HepG2 (cell line): Measurements from ENCODE around the gene P2RX5. TPM values are rescaled to one million over a fixed set of nuclear protein-coding genes. Genes with fewer than 3 reads are reported as not detected.

Source experiments
- EEA1 ChIP-seq: sonication (generic); formaldehyde crosslinking; IDR thresholded peaks from 2 replicates; pipeline ENCODE4 v1.5.1; 2020; ENCODE audit warnings: mild to moderate bottlenecking, missing genetic modification reagents, borderline replicate concordance
- FOXP1 ChIP-seq, 2 experiments: fragments of 450-650 bp in 1 of 2; IDR thresholded peaks; 2 replicates each; pipeline ENCODE4 v1.6.1; 2017 to 2018; ENCODE audit warnings: antibody characterized with exemption in 1 of 2
- HES4 ChIP-seq: sonication (generic); formaldehyde crosslinking; IDR thresholded peaks from 2 replicates; pipeline ENCODE4 v1.9.0; 2021; ENCODE audit warnings: mild to moderate bottlenecking, missing genetic modification reagents, borderline replicate concordance
- KLF6 ChIP-seq: IDR thresholded peaks from 2 replicates; pipeline ENCODE4 v1.8.0; 2016; ENCODE audit warnings: missing biosample characterization, missing genetic modification reagents
- NCOA1 ChIP-seq: sonication (generic); formaldehyde crosslinking; IDR thresholded peaks from 2 replicates; pipeline ENCODE4 v1.9.0; 2021; ENCODE audit warnings: missing genetic modification reagents
- NR0B2 ChIP-seq: sonication (generic); formaldehyde crosslinking; IDR thresholded peaks from 2 replicates; pipeline ENCODE4 v1.4.0; 2020; ENCODE audit warnings: mild to moderate bottlenecking, missing genetic modification reagents
- PLRG1 ChIP-seq: fragments of 450-650 bp; conservative IDR thresholded peaks from 2 replicates; pipeline ENCODE4 v1.6.1; 2016
- TBL1XR1 ChIP-seq: fragments of 150-350 bp; IDR thresholded peaks from 2 replicates; pipeline ENCODE4 v1.6.1; 2014; ENCODE audit warnings: borderline replicate concordance, low read length; ENCODE audit not compliant: partially characterized antibody
- U2AF2 ChIP-seq: fragments of 200-400 bp; formaldehyde crosslinking; IDR thresholded peaks from 2 replicates; pipeline ENCODE4 v1.6.1; 2017; ENCODE audit warnings: low read depth, mild to moderate bottlenecking, low read length
- ZBTB25 ChIP-seq: IDR thresholded peaks from 2 replicates; pipeline ENCODE4 v1.6.1; 2018; ENCODE audit warnings: missing genetic modification reagents
- ZNF496 ChIP-seq: sonication (generic); formaldehyde crosslinking; IDR thresholded peaks from 2 replicates; pipeline ENCODE4 v1.8.1; 2023; ENCODE audit warnings: mild to moderate bottlenecking, moderate library complexity, missing genetic modification reagents; ENCODE audit not compliant: insufficient replicate concordance
- ZNF598 ChIP-seq: sonication (generic); formaldehyde crosslinking; IDR thresholded peaks from 2 replicates; pipeline ENCODE4 v1.5.1; 2020; ENCODE audit warnings: mild to moderate bottlenecking, missing genetic modification reagents, borderline replicate concordance
- ZNF644 ChIP-seq: IDR thresholded peaks from 2 replicates; pipeline ENCODE4 v1.6.1; 2016; ENCODE audit warnings: low read depth
- ZNF790 ChIP-seq: sonication (generic); formaldehyde crosslinking; IDR thresholded peaks from 2 replicates; pipeline ENCODE4 v1.8.0; 2022; ENCODE audit warnings: missing genetic modification reagents, mild to moderate bottlenecking, borderline replicate concordance
- ZNF883 ChIP-seq: sonication (generic); formaldehyde crosslinking; IDR thresholded peaks from 2 replicates; pipeline ENCODE4 v1.5.1; 2020; ENCODE audit warnings: mild to moderate bottlenecking, missing genetic modification reagents; ENCODE audit errors: not compliant biosample characterization
- polyA plus RNA-seq, 8 experiments: library from polyadenylated mRNA; depleted of rRNA in 3 of 8; stranded (reverse) in 7 of 8; unstranded in 1 of 8; fragments of >200 nt; fragmentation: Illumina TruSeq in 4 of 8; extraction: Trizol in 4 of 8; gene quantifications; 2 replicates each; pipeline versions ENCODE4 v1.2.1 to v1.2.3, GENCODE V29; 2011 to 2016; ENCODE audit warnings: low read depth in 4 of 8, missing spikeins in 1 of 8, mixed read lengths in 1 of 8; ENCODE audit not compliant: insufficient read depth in 1 of 8
- total RNA-seq, 5 experiments: library from RNA; depleted of rRNA; stranded (reverse); fragments of >200 nt; fragmentation: Illumina TruSeq; extraction: Trizol; gene quantifications; 2 replicates each; pipeline ENCODE4 v1.2.3, GENCODE V29; 2016; ENCODE audit warnings: low read depth in 1 of 5
- TF ChIP-seq, protein P1 (sequence below): sonication (generic); formaldehyde crosslinking; IDR thresholded peaks from 2 replicates; pipeline ENCODE4 v1.8.0; 2022; ENCODE audit warnings: mild to moderate bottlenecking, missing genetic modification reagents, moderate library complexity
- TF ChIP-seq, protein P2 (sequence below): sonication (generic); formaldehyde crosslinking; IDR thresholded peaks from 2 replicates; pipeline ENCODE4 v1.4.0; 2020; ENCODE audit warnings: missing genetic modification reagents
- TF ChIP-seq, protein P3 (sequence below): fragments of 450-650 bp; IDR thresholded peaks from 2 replicates; pipeline ENCODE4 v1.6.1; 2017; ENCODE audit warnings: mild to moderate bottlenecking
- TF ChIP-seq, protein P4 (sequence below): sonication (generic); formaldehyde crosslinking; IDR thresholded peaks from 2 replicates; pipeline ENCODE4 v1.4.0; 2020; ENCODE audit warnings: missing genetic modification reagents

Gene P2RX5
- total and polyA plus RNA-seq, 2 of the 13 experiments (the other 11 are each of a cell fraction or from before 2014, with no cell fraction given) = 0.95 to 1.7 TPM

GRCh38 chr17:3667366-3668278 is 28.3 kb downstream of the P2RX5 start (continued):
- TF ChIP-seq, protein P1, sequence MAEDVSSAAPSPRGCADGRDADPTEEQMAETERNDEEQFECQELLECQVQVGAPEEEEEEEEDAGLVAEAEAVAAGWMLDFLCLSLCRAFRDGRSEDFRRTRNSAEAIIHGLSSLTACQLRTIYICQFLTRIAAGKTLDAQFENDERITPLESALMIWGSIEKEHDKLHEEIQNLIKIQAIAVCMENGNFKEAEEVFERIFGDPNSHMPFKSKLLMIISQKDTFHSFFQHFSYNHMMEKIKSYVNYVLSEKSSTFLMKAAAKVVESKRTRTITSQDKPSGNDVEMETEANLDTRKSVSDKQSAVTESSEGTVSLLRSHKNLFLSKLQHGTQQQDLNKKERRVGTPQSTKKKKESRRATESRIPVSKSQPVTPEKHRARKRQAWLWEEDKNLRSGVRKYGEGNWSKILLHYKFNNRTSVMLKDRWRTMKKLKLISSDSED (CRISPR knock-in tag) = no peak
- TF ChIP-seq, protein P2, sequence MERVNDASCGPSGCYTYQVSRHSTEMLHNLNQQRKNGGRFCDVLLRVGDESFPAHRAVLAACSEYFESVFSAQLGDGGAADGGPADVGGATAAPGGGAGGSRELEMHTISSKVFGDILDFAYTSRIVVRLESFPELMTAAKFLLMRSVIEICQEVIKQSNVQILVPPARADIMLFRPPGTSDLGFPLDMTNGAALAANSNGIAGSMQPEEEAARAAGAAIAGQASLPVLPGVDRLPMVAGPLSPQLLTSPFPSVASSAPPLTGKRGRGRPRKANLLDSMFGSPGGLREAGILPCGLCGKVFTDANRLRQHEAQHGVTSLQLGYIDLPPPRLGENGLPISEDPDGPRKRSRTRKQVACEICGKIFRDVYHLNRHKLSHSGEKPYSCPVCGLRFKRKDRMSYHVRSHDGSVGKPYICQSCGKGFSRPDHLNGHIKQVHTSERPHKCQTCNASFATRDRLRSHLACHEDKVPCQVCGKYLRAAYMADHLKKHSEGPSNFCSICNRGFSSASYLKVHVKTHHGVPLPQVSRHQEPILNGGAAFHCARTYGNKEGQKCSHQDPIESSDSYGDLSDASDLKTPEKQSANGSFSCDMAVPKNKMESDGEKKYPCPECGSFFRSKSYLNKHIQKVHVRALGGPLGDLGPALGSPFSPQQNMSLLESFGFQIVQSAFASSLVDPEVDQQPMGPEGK (CRISPR knock-in tag) = peak; percentile 92
- TF ChIP-seq HES4 (0 out of 2 replicates have a peak, but pooled peaks have one; percentile 44), KLF6 (peak; percentile 10; the same call in 1 of the 2 replicates), NR0B2 (CRISPR knock-in tag) (no peak), ZBTB25 (CRISPR knock-in tag) (peak; percentile 63; the same call in 1 of the 2 replicates), NCOA1 (CRISPR knock-in tag) (no peak), ZNF496 (CRISPR knock-in tag) (no peak), EEA1 (CRISPR knock-in tag) (no peak), ZNF644 (no peak), PLRG1 (no peak), ZNF790 (peak; percentile 77; the same call in 1 of the 2 replicates), U2AF2 (no peak), ZNF883 (CRISPR knock-in tag) (no peak), TBL1XR1 (no peak), FOXP1 (IDR thresholded peaks at IDR 0.05) (no peak), FOXP1 (CRISPR knock-in tag; IDR thresholded peaks at IDR 0.05) (no peak), ZNF598 (CRISPR knock-in tag) (peak; percentile 8; the same call in 1 of the 2 replicates)
- TF ChIP-seq, protein P3, sequence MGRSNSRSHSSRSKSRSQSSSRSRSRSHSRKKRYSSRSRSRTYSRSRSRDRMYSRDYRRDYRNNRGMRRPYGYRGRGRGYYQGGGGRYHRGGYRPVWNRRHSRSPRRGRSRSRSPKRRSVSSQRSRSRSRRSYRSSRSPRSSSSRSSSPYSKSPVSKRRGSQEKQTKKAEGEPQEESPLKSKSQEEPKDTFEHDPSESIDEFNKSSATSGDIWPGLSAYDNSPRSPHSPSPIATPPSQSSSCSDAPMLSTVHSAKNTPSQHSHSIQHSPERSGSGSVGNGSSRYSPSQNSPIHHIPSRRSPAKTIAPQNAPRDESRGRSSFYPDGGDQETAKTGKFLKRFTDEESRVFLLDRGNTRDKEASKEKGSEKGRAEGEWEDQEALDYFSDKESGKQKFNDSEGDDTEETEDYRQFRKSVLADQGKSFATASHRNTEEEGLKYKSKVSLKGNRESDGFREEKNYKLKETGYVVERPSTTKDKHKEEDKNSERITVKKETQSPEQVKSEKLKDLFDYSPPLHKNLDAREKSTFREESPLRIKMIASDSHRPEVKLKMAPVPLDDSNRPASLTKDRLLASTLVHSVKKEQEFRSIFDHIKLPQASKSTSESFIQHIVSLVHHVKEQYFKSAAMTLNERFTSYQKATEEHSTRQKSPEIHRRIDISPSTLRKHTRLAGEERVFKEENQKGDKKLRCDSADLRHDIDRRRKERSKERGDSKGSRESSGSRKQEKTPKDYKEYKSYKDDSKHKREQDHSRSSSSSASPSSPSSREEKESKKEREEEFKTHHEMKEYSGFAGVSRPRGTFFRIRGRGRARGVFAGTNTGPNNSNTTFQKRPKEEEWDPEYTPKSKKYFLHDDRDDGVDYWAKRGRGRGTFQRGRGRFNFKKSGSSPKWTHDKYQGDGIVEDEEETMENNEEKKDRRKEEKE = no peak
- TF ChIP-seq, protein P4, sequence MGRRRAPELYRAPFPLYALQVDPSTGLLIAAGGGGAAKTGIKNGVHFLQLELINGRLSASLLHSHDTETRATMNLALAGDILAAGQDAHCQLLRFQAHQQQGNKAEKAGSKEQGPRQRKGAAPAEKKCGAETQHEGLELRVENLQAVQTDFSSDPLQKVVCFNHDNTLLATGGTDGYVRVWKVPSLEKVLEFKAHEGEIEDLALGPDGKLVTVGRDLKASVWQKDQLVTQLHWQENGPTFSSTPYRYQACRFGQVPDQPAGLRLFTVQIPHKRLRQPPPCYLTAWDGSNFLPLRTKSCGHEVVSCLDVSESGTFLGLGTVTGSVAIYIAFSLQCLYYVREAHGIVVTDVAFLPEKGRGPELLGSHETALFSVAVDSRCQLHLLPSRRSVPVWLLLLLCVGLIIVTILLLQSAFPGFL (CRISPR knock-in tag) = no peak
